IPS-NIHi11 (cell line): Measurements from ENCODE around the gene YY1AP1.
"Not testable (repeated sequence)": the region's sequence is repeated elsewhere in the genome, so short reads cannot be mapped to it uniquely, and the experiment has no call there.

Experiments used
- DNase-seq: peaks from one replicate; pipeline ENCODE4 v3.0.0; 2012; ENCODE audit warnings: mixed read lengths, low spot score

The YY1AP1 gene

GRCh38 chr1:155688324-155689080, at the start of gene YY1AP1:
TSS of gene YY1AP1 (minus strand) at chr1:155688774. CDS start at chr1:155680436, 8,338 bp downstream.
- DNase-seq = peak; percentile 94

- peak; percentile 62 for DNase-seq
These were observed 40.7 kb upstream of the YY1AP1 start for GRCh38 chr1:155729031-155729898.

GRCh38 chr1:155725142-155725541, 36.6 kb upstream of the YY1AP1 start:
- DNase-seq = no peak

- no peak for DNase-seq
These were observed 31.1 kb upstream of the YY1AP1 start for GRCh38 chr1:155719703-155720102.

GRCh38 chr1:155718524-155719115, 30.0 kb upstream of the YY1AP1 start:
- DNase-seq = not testable (repeated sequence)

- DNase-seq = no peak
These were observed 28.5 kb upstream of the YY1AP1 start for GRCh38 chr1:155717041-155717440.

GRCh38 chr1:155715777-155716176, 27.2 kb upstream of the YY1AP1 start:
- DNase-seq = no peak

GRCh38 chr1:155715056-155715455, 26.5 kb upstream of the YY1AP1 start:
- not testable (repeated sequence) for DNase-seq

- no peak for DNase-seq
These were observed 24.5 kb upstream of the YY1AP1 start for GRCh38 chr1:155713075-155713474.

GRCh38 chr1:155712636-155713035, 24.1 kb upstream of the YY1AP1 start:
- not testable (repeated sequence) for DNase-seq

GRCh38 chr1:155711457-155711856, 22.9 kb upstream of the YY1AP1 start:
- not testable (repeated sequence) for DNase-seq

GRCh38 chr1:155709391-155709790, 20.8 kb upstream of the YY1AP1 start:
- no peak for DNase-seq

- DNase-seq = no peak
These were observed 17.6 kb upstream of the YY1AP1 start for GRCh38 chr1:155706139-155706538.

GRCh38 chr1:155704414-155704813, 15.8 kb upstream of the YY1AP1 start:
- not testable (repeated sequence) for DNase-seq

GRCh38 chr1:155703216-155703615, 14.6 kb upstream of the YY1AP1 start:
- no peak for DNase-seq

- DNase-seq = not testable (repeated sequence)
These were observed 13.1 kb upstream of the YY1AP1 start for GRCh38 chr1:155701675-155702074.

- not testable (repeated sequence) for DNase-seq
These were observed 10.5 kb upstream of the YY1AP1 start for GRCh38 chr1:155699062-155699461.

GRCh38 chr1:155698382-155699038, 9.9 kb upstream of the YY1AP1 start:
- DNase-seq = no peak

- DNase-seq = not testable (repeated sequence)
These were observed 9.0 kb upstream of the YY1AP1 start for GRCh38 chr1:155697616-155698015.

- no peak for DNase-seq
These were observed 8.5 kb upstream of the YY1AP1 start for GRCh38 chr1:155697046-155697445.

- no peak for DNase-seq
These were observed 8.0 kb upstream of the YY1AP1 start for GRCh38 chr1:155696524-155696923.

- no peak for DNase-seq
These were observed 7.0 kb upstream of the YY1AP1 start for GRCh38 chr1:155695608-155696007.
